WTC11 (cell line): Measurements from ENCODE around the gene CAP1.

ENCODE experiments used
- CREB1 ChIP-seq: sonication (generic); formaldehyde crosslinking; IDR thresholded peaks from 2 replicates; pipeline ENCODE4 v1.8.0; 2023; ENCODE audit warnings: mild to moderate bottlenecking, missing genetic modification reagents
- RELA ChIP-seq: sonication (generic); formaldehyde crosslinking; IDR thresholded peaks from 2 replicates; pipeline ENCODE4 v1.8.1; 2022; ENCODE audit warnings: missing genetic modification reagents, mild to moderate bottlenecking, borderline replicate concordance
- TEAD1 ChIP-seq: sonication (generic); formaldehyde crosslinking; IDR thresholded peaks from 2 replicates; pipeline ENCODE4 v1.8.0; 2022; ENCODE audit warnings: mild to moderate bottlenecking, missing genetic modification reagents
- TEAD4 ChIP-seq: sonication (generic); formaldehyde crosslinking; IDR thresholded peaks from 2 replicates; pipeline ENCODE4 v1.8.0; 2022; ENCODE audit warnings: mild to moderate bottlenecking, missing genetic modification reagents
- TF ChIP-seq, protein P1 (sequence below): fragments of 200-600 bp; IDR thresholded peaks from 2 replicates; pipeline ENCODE4 v1.8.0; 2022; ENCODE audit warnings: antibody characterized with exemption
- TF ChIP-seq, protein P2 (sequence below): sonication (generic); formaldehyde crosslinking; IDR thresholded peaks from 2 replicates; pipeline ENCODE4 v1.8.0; 2022; ENCODE audit warnings: missing genetic modification reagents

DNA sequence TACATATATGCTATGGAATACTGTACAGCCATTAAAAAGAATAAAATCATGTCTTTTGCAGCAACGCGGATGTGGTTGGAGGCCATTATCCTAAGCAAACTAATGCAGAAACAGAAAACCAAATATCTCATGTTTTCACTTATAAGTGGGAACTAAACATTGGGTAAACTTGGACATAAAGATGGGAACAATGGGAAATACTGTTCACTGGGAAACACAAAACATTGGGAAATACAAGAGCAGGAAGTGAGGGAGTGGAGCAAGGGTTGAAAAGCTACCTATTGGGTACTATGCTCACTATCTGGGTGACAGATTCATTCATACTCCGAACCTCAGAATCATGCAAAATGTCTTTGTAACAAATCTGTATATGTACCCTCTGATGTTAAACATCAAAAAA, 73.9 kb downstream of the CAP1 start:
- TF ChIP-seq, protein P1, sequence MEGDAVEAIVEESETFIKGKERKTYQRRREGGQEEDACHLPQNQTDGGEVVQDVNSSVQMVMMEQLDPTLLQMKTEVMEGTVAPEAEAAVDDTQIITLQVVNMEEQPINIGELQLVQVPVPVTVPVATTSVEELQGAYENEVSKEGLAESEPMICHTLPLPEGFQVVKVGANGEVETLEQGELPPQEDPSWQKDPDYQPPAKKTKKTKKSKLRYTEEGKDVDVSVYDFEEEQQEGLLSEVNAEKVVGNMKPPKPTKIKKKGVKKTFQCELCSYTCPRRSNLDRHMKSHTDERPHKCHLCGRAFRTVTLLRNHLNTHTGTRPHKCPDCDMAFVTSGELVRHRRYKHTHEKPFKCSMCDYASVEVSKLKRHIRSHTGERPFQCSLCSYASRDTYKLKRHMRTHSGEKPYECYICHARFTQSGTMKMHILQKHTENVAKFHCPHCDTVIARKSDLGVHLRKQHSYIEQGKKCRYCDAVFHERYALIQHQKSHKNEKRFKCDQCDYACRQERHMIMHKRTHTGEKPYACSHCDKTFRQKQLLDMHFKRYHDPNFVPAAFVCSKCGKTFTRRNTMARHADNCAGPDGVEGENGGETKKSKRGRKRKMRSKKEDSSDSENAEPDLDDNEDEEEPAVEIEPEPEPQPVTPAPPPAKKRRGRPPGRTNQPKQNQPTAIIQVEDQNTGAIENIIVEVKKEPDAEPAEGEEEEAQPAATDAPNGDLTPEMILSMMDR: no peak
- TF ChIP-seq, protein P2, sequence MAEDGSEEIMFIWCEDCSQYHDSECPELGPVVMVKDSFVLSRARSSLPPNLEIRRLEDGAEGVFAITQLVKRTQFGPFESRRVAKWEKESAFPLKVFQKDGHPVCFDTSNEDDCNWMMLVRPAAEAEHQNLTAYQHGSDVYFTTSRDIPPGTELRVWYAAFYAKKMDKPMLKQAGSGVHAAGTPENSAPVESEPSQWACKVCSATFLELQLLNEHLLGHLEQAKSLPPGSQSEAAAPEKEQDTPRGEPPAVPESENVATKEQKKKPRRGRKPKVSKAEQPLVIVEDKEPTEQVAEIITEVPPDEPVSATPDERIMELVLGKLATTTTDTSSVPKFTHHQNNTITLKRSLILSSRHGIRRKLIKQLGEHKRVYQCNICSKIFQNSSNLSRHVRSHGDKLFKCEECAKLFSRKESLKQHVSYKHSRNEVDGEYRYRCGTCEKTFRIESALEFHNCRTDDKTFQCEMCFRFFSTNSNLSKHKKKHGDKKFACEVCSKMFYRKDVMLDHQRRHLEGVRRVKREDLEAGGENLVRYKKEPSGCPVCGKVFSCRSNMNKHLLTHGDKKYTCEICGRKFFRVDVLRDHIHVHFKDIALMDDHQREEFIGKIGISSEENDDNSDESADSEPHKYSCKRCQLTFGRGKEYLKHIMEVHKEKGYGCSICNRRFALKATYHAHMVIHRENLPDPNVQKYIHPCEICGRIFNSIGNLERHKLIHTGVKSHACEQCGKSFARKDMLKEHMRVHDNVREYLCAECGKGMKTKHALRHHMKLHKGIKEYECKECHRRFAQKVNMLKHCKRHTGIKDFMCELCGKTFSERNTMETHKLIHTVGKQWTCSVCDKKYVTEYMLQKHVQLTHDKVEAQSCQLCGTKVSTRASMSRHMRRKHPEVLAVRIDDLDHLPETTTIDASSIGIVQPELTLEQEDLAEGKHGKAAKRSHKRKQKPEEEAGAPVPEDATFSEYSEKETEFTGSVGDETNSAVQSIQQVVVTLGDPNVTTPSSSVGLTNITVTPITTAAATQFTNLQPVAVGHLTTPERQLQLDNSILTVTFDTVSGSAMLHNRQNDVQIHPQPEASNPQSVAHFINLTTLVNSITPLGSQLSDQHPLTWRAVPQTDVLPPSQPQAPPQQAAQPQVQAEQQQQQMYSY: no peak
- TF ChIP-seq RELA (CRISPR knock-in tag) (no peak), TEAD4 (CRISPR knock-in tag) (no peak), CREB1 (CRISPR knock-in tag) (no peak), TEAD1 (CRISPR knock-in tag) (no peak)
